GM19099 (cell line): ENCODE measurements around the gene HABP4.

Experiments used
- POLR2A ChIP-seq: IDR thresholded peaks from 3 replicates; pipeline ENCODE4 v1.6.1; 2011; ENCODE audit warnings: low read depth; ENCODE audit not compliant: insufficient read length; ENCODE audit errors: extremely low read depth

The HABP4 gene

DNA sequence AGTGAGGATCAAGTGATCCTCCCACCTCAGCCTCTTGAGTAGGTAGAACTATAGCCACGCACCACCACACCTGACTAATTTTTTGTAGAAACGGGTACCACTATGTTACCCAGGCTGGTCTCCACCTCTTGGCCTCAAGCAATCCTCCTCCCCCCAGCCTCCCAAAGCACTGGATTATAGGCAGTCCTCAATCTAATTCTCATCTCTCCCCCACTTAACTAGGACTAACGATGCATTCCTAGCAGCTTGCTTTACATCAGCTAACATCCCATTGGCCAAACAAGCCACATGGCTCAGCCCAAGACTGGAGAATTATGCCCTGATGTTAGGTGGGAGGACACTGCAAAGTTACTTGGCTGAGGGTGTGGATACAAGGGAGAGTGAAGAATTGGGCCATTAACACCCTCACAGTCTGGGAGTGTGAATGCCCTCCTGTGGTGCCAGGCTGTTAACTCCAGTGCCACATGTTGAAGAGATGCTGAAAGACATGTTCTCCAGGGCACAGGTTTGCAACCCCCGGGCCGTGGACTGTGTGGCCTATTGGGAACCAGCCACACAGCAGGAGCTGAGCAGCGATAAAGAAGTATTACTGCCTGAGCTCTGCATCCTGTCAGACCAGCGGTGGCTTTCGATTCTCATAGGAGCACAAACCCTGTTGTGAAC, 26.5 kb upstream of the HABP4 start:
- no peak for TF ChIP-seq POLR2A

DNA sequence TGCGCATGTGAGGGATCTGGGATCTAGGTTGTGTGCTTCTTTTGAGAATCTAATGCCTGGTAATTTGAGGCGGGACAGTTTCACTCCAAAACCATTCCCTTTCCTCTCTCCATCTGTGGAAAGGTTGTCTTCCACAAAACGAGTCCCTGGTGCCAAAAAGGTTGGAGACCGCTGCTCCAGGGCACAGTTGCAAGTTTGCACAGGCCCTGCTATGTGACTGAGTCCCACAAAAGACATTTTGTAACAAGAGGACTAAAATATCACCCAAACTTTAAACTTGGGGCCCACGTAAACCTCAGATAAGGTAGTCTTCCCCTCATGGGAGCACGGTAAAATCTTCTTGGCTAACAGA, 26.0 kb upstream of the HABP4 start:
- TF ChIP-seq POLR2A, result no peak

GRCh38 chr9:96425500-96426169, 24.3 kb upstream of the HABP4 start:
- no peak for TF ChIP-seq POLR2A

DNA sequence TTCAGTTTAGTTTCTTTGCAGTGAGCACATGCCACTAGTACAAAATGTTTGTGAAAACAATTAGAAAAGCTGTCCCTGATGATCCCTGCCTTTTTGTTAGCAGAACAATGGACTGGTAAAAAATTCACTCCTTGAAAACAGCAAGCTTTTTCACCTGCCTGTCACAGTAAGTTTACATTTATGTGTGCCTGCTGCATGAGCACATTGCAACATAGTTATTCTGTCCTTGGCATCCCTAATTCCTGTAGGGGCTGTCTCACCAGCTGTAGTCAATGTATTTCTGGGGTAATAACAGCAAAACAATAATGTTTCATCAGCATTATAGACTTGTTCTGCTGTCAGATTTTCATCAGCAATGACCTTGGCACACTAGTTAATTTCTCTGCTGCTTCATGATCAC, 20.2 kb upstream of the HABP4 start:
- no peak for TF ChIP-seq POLR2A

DNA sequence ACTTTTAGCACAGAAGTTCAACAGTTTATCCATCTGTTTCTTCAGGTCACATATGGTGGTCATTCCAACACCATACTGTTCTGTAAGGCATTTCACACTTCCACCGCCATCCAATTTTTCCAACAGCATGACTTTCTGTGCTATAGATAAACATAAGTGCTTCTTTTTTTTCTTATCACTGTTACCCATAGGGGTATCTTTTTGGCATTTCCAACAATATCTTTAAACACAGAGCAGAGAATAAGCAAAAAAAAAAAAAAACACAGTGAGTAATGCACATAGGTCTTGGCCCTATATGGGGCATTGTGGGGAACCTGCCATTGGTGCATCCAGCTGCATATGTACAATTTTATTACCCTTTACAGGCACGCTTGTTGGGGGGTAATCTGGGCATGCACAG, 19.6 kb upstream of the HABP4 start:
- TF ChIP-seq POLR2A, result no peak

DNA sequence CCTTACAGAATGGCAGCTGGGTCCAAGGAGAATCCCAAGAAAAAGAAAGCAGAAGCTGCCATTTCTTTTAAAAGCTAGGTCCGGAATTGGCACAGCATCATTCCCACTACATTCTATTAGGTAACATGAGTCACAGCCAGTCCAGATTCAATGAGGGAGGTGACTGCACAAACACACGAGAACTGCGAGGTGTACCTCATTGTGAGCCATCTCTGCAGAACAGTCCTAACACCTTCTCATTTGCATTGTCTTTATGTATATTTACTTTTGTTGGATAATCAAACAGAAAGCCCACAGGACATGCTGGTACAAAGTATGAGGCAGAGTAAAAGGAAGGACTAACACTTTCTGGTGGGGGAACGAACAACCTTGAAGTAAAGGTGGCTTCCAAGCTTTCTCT, 14.6 kb upstream of the HABP4 start:
- TF ChIP-seq POLR2A, result no peak

GRCh38 chr9:96436063-96436455, 13.9 kb upstream of the HABP4 start:
- TF ChIP-seq POLR2A, result no peak

DNA sequence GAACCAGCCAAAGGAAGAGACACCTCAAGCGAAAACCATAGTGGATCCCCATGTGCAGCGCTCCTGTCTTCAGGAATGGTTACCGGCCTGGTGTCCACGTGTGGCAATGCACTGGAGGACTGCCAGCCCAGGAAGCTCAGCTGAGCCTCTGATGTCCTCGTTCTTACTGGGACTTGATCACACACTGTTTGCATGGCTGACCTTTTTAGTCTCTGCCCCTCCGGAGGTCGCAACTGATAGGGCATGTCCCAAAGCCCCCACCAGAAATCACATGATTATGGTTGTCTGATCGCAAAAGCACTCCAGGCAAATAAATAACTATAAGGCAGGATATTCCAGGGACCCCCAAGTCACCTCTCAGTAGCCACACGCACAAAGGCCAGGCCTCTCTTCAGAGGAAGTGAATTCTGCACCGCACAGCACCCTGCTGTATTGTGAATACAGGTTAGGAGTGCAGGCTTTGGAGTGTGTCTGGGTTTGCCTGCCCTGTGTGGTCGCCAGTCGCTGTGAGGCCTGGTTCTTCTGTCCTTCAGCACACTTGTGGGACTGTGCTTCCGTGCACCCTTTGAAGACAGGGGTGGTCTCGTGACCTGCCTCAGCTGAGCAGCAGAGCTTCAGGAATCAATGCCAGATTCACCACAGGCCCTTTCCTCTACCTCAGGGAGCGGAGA, 13.4 kb upstream of the HABP4 start:
- TF ChIP-seq POLR2A, result no peak

DNA sequence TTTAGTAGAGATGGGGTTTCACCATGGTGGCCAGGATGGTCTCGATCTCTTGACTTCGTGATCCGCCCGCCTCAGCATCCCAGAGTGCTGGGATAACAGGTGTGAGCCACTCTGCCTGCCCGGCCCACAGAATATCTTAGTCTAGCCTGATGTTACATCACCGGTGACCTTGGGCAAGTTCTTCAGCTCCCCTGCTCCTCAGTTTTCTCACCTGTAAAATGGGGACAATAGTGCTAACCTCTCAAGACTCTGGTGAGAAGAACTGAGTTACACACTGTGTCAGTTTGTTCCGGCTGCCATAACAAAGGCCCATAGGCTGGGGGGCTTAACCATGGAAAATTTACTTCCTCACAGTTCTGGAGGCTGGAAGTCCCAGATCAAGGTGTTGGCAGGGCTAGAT, 12.5 kb upstream of the HABP4 start:
- TF ChIP-seq POLR2A, result no peak

DNA sequence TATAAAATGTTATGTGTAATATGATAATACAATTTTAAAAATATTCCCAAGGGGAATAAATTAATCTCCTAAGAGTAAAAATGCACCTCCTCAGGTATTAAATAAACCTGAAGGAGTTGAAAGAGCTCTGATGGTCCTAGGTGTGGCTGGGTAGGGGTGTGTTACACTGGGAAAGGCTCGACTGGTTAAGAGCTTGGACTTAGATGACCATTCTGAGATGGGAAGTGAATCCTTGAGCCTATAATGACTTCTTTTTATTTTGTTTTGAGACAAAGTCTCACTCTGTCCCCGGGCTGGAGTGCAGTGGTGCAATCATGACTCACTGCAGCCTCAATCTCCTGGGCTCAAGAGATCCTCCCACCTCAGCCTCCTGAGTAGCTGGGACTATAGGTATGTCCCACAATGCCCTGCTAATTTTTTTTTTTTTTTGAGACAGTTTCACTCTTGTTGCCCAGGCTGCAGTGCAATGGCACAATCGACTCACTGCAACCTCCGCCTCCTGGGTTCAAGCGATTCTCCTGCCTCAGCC, 9.2 kb upstream of the HABP4 start:
- TF ChIP-seq POLR2A, result no peak

GRCh38 chr9:96441798-96442445, 8.0 kb upstream of the HABP4 start:
- no peak for TF ChIP-seq POLR2A

- no peak for TF ChIP-seq POLR2A
Observed at GRCh38 chr9:96442491-96442890, 7.5 kb upstream of the HABP4 start.

- no peak for TF ChIP-seq POLR2A
Observed at GRCh38 chr9:96447406-96447805, 2.6 kb upstream of the HABP4 start.

DNA sequence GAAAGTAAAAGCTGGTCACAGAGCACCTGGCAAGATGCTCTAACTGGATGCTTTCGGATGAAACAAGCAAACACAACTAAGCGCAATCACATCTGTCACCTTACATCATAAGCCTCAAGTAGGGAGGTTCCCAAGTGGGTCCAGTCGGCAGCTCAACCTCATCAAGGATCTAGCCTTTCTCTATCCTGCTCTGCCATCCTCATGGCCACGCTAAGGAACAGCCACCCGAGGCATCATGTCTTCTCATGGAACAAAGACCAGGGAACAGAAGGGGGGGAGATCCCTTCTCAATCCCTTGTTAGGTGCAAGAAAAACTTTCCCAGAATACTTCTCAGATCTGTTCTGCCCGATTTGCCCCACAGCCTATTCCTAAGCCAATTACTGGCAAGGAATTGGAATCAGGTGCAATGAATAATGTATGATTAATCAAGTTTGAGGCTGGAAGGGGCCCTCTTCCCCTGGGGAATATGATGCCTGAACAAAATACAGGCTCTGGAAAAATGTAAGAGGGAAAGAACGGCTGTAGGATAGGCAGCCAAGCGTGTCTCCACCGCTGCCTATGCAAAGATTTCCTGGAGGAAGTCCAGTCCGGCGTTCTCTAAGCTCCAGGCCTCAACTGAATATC, 1.3 kb upstream of the HABP4 start:
- no peak for TF ChIP-seq POLR2A

DNA sequence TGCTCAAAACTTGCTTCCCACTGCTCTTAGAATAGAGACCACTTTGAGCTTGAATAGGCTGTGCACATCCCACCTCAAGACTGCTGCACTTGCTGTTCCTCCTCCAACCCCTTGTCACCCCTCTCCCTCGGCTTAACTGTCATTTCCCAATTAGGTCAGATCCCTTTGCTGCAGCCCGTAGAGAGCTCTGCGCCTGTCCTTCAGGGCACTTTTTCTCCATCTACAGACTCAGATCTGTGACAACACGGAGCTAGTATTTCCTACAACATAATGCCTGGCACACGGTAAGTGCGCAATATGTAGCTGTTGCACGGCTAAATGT, 485 bp upstream of the HABP4 start:
- no peak for TF ChIP-seq POLR2A
